GM12891 (cell line): Measurements from ENCODE around the gene RSPH1.

ENCODE experiments used
- PAX5 ChIP-seq: IDR thresholded peaks from 2 replicates; pipeline ENCODE4 v1.6.1; 2011; ENCODE audit warnings: low read length, moderate library complexity, mild to moderate bottlenecking; ENCODE audit not compliant: insufficient read depth, severe bottlenecking
- POLR2A ChIP-seq: IDR thresholded peaks from 2 replicates; pipeline ENCODE4 v1.6.1; 2011; ENCODE audit warnings: low read depth, low read length, control low read depth
- POLR2AphosphoS5 ChIP-seq: IDR thresholded peaks from 2 replicates; pipeline ENCODE4 v1.6.1; 2011; ENCODE audit warnings: low read depth, low read length, control low read depth
- SPI1 ChIP-seq: IDR thresholded peaks from 2 replicates; pipeline ENCODE4 v1.6.1; 2011; ENCODE audit warnings: low read depth, low read length, control low read depth

GRCh38 chr21:42455196-42455595 lies 40.8 kb downstream of the RSPH1 start:
- TF ChIP-seq POLR2A: no peak
- TF ChIP-seq POLR2AphosphoS5: no peak
- no peak for TF ChIP-seq PAX5
- no peak for TF ChIP-seq SPI1
